Hepatocyte (in vitro differentiated cells): ENCODE measurements around the gene CCNDBP1. TPM values are rescaled to one million over a fixed set of nuclear protein-coding genes. Genes with fewer than 3 reads are reported as not detected.

ENCODE experiments used
- DNase-seq: peaks from one replicate; pipeline ENCODE4 v3.0.0-alpha.2; 2016; ENCODE audit warnings: low spot score
- H2AFZ ChIP-seq: fragments of 200-600 bp; sonication (generic); 2 replicates; pipeline ENCODE4 v1.6.0; 2016; ENCODE audit warnings: antibody characterized with exemption, mild to moderate bottlenecking
- H3K27ac ChIP-seq: fragments of 200-600 bp; sonication (generic); 2 replicates; pipeline ENCODE4 v1.5.1; 2016; ENCODE audit warnings: mild to moderate bottlenecking
- H3K27me3 ChIP-seq: fragments of 200-600 bp; sonication (generic); 2 replicates; pipeline ENCODE4 v1.6.1; 2016
- H3K36me3 ChIP-seq: fragments of 200-600 bp; sonication (generic); replicated peaks from 2 replicates; pipeline ENCODE4 v1.5.1; 2016; ENCODE audit warnings: low read depth; ENCODE audit not compliant: insufficient read depth
- H3K4me1 ChIP-seq: fragments of 200-600 bp; sonication (generic); 2 replicates; pipeline ENCODE4 v1.5.1; 2016; ENCODE audit warnings: mild to moderate bottlenecking, moderate library complexity; ENCODE audit not compliant: insufficient read depth
- H3K4me2 ChIP-seq: fragments of 200-600 bp; sonication (generic); 2 replicates; pipeline ENCODE4 v1.6.0; 2016
- H3K4me3 ChIP-seq: fragments of 200-600 bp; sonication (generic); 2 replicates; pipeline ENCODE4 v1.5.1; 2016; ENCODE audit warnings: mild to moderate bottlenecking
- H3K79me2 ChIP-seq: fragments of 200-600 bp; sonication (generic); 2 replicates; pipeline ENCODE4 v1.6.0; 2017; ENCODE audit warnings: mild to moderate bottlenecking
- H3K9me2 ChIP-seq: fragments of 200-600 bp; sonication (generic); replicated peaks from 2 replicates; pipeline ENCODE4 v1.6.0; 2017; ENCODE audit warnings: mild to moderate bottlenecking; ENCODE audit not compliant: insufficient read depth
- H3K9me3 ChIP-seq: fragments of 200-600 bp; sonication (generic); 2 replicates; pipeline ENCODE4 v1.5.1; 2016; ENCODE audit warnings: low read depth, mild to moderate bottlenecking
- H4K20me1 ChIP-seq: fragments of 200-600 bp; sonication (generic); 2 replicates; pipeline ENCODE4 v1.6.0; 2016; ENCODE audit warnings: mild to moderate bottlenecking; ENCODE audit not compliant: insufficient read depth, poor library complexity, severe bottlenecking
- EZH2 ChIP-seq: fragments of 200-600 bp; sonication (generic); IDR thresholded peaks from 2 replicates; pipeline ENCODE4 v1.6.1; 2016; ENCODE audit warnings: antibody characterized with exemption, mild to moderate bottlenecking, borderline replicate concordance
- EZH2phosphoT487 ChIP-seq: fragments of 200-600 bp; sonication (generic); IDR thresholded peaks from one replicate; pipeline ENCODE4 v1.6.1; 2018; ENCODE audit warnings: antibody characterized with exemption, mild to moderate bottlenecking, low read depth, moderate library complexity; ENCODE audit not compliant: unreplicated experiment, severe bottlenecking
- WGBS: methylation state at CpG from one replicate; pipeline ENCODE4 v1.1.6; 2016; ENCODE audit warnings: low lambda C conversion rate; ENCODE audit errors: missing lambda C conversion rate; 5-methylcytosine and 5-hydroxymethylcytosine counted together
- polyA plus RNA-seq: library from polyadenylated mRNA; unstranded; fragments of >200 nt; fragmentation: Nextera tagmentation; extraction: Ambion mirVana; gene quantifications from 2 replicates; pipeline ENCODE4 v1.2.1, GENCODE V29; 2016
- total RNA-seq: library from RNA; depleted of rRNA; stranded (reverse); fragments of >200 nt; gene quantifications from 2 replicates; pipeline ENCODE4 v1.2.3, GENCODE V29; 2014
- TF ChIP-seq, protein P1 (sequence below): fragments of 200-600 bp; sonication (generic); IDR thresholded peaks from 2 replicates; pipeline ENCODE4 v1.5.1; 2016; ENCODE audit warnings: antibody characterized with exemption, mild to moderate bottlenecking; ENCODE audit not compliant: poor library complexity

Gene CCNDBP1
- total and polyA plus RNA-seq, 2 experiments from 2014 or later = 53.5 to 60.3 TPM

DNA sequence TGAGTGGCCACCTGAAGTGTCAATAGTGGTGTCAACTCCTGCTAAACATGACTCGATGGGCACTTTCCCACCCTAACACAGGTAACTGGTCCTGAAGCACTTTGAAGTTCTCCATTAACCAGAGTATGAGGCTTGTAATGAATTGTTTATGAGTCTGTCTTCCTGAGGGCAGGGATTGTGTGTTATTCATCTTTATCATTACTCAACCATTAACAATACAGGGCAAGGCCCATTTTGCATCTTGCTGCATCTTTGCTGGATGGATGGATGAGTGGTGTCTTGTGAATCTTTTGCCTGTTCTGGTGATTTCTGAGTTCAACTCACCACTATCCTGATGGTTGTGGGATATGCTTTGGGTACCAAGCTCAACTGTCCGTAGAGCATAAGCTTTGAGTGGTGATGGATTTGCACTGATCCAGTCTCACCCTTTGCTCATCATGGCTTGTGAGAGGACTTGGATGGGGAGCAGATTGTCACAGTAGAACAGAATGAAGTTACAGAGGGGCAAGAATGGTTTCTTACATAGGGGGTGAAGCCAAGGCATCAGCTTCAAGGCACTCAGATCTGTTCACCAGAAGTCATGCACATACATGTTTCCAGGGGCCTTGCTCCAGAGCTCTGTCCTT, 57.9 kb downstream of the CCNDBP1 start:
- no peaks in the 10 kb centered on the region for H3K36me3 ChIP-seq
- H3K4me2 ChIP-seq = no peak overlapping the region
- no peak for TF ChIP-seq EZH2phosphoT487
- TF ChIP-seq, protein P1, sequence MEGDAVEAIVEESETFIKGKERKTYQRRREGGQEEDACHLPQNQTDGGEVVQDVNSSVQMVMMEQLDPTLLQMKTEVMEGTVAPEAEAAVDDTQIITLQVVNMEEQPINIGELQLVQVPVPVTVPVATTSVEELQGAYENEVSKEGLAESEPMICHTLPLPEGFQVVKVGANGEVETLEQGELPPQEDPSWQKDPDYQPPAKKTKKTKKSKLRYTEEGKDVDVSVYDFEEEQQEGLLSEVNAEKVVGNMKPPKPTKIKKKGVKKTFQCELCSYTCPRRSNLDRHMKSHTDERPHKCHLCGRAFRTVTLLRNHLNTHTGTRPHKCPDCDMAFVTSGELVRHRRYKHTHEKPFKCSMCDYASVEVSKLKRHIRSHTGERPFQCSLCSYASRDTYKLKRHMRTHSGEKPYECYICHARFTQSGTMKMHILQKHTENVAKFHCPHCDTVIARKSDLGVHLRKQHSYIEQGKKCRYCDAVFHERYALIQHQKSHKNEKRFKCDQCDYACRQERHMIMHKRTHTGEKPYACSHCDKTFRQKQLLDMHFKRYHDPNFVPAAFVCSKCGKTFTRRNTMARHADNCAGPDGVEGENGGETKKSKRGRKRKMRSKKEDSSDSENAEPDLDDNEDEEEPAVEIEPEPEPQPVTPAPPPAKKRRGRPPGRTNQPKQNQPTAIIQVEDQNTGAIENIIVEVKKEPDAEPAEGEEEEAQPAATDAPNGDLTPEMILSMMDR = no peak
- TF ChIP-seq EZH2 = no peak
- no peaks in the 10 kb centered on the region for H3K9me2 ChIP-seq
- H4K20me1 ChIP-seq = no peaks in the 10 kb centered on the region
- no peak overlapping the region for H3K4me3 ChIP-seq
- no peaks in the 10 kb centered on the region for H3K27me3 ChIP-seq
- H3K9me3 ChIP-seq = no peaks in the 10 kb centered on the region
- DNase-seq = no peak
- no peaks in the 10 kb centered on the region for H3K79me2 ChIP-seq
- no peak overlapping the region for H2AFZ ChIP-seq
- no peaks in the 10 kb centered on the region for H3K4me1 ChIP-seq
- no peak overlapping the region for H3K27ac ChIP-seq
- 94% methylated on average over 2 of the region's 2 CpGs for WGBS

DNA sequence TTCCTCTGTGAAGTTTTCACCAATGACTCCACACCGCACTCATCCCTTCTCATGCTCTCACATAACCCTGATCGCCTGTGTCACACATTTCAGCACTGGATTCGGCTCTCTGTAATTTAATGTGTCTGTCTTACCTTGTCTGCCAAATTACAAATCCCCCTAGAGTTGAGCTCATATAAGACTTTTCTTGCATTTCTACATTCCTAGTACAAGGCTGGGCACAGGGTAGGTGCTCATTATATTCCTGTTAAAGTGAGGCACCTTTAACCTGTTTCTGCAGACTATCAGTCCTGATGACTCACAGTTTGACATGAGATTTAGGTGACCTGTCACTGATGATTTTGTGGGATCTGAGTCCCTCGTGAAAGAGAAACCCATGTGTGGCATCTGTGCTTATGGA, 58.9 kb downstream of the CCNDBP1 start:
- TF ChIP-seq, protein P1 = no peak
- TF ChIP-seq EZH2phosphoT487 (no peak), EZH2 (no peak)
- Histone ChIP-seq H3K9me3 (no peaks in the 10 kb centered on the region), H3K4me1 (no peaks in the 10 kb centered on the region), H3K79me2 (no peaks in the 10 kb centered on the region), H3K4me2 (no peak overlapping the region), H3K9me2 (no peaks in the 10 kb centered on the region), H4K20me1 (no peaks in the 10 kb centered on the region), H2AFZ (no peak overlapping the region), H3K36me3 (no peaks in the 10 kb centered on the region), H3K27me3 (no peaks in the 10 kb centered on the region), H3K27ac (no peak overlapping the region), H3K4me3 (no peak overlapping the region)
- 78% methylated on average over 4 of the region's 4 CpGs for WGBS
- DNase-seq = no peak

DNA sequence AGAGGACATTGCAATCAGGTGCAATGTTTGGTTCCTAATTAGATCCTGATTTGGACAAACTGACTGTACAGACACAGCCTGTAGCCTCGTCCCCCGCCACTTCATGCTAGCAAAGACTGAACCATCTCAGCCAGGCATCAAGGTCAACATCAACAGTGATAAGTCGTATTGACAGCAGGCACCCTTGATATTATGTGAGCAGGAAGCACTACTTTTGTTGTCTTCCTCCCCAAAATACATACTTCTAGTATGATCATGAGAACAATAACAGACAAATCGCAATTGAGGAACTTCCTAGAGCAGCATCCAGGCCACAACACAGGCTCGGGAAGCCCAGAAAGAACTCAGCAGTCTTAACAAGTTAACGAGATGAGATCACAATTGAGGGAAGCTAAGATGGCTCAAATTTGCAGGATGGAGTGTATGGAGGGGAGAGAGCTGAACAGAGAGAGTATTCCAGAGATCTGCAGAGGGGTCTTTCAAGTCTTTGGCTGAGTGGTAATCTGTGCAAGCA, 61.1 kb downstream of the CCNDBP1 start:
- no peaks in the 10 kb centered on the region for H4K20me1 ChIP-seq
- H3K9me2 ChIP-seq = no peaks in the 10 kb centered on the region
- no peaks in the 10 kb centered on the region for H3K4me1 ChIP-seq
- TF ChIP-seq EZH2 (no peak), EZH2phosphoT487 (no peak)
- TF ChIP-seq, protein P1 = no peak
- no peak overlapping the region for H3K4me3 ChIP-seq
- 78% methylated on average over 6 of the region's 6 CpGs for WGBS
- no peak overlapping the region for H3K27ac ChIP-seq
- no peaks in the 10 kb centered on the region for H3K79me2 ChIP-seq
- H2AFZ ChIP-seq = no peak overlapping the region
- H3K36me3 ChIP-seq = no peaks in the 10 kb centered on the region
- H3K27me3 ChIP-seq = no peaks in the 10 kb centered on the region
- DNase-seq = no peak
- no peaks in the 10 kb centered on the region for H3K9me3 ChIP-seq
- no peak overlapping the region for H3K4me2 ChIP-seq

Other genes starting within 250 kb of the CCNDBP1 start
- gene UBR1, start 79.4 kb upstream of the CCNDBP1 start, total RNA-seq = 31.0 and 32.5 TPM in 2 replicates
- 11.9 and 14.8 TPM in 2 replicates for gene UBR1, start 79.4 kb upstream of the CCNDBP1 start, polyA plus RNA-seq
- 25.7 and 34.0 TPM in 2 replicates for gene TMEM62, start 51.8 kb upstream of the CCNDBP1 start, total RNA-seq
- gene TMEM62, start 51.8 kb upstream of the CCNDBP1 start, polyA plus RNA-seq = 14.4 and 17.3 TPM in 2 replicates
- gene EPB42, start 35.6 kb downstream of the CCNDBP1 start, total RNA-seq = 0.24 and 1.00 TPM in 2 replicates
- gene EPB42, start 35.6 kb downstream of the CCNDBP1 start, polyA plus RNA-seq = 0.47 and 0.57 TPM in 2 replicates
- gene TGM5, start 81.5 kb downstream of the CCNDBP1 start, total RNA-seq = not detected in 2 replicates
- gene TGM5, start 81.5 kb downstream of the CCNDBP1 start, polyA plus RNA-seq = not detected in 2 replicates
- not detected in 2 replicates for gene TGM7, start 116.9 kb downstream of the CCNDBP1 start, total RNA-seq
- not detected in 2 replicates for gene TGM7, start 116.9 kb downstream of the CCNDBP1 start, polyA plus RNA-seq
- 9.1 and 12.6 TPM in 2 replicates for gene LCMT2, start 145.2 kb downstream of the CCNDBP1 start, total RNA-seq
- gene LCMT2, start 145.2 kb downstream of the CCNDBP1 start, polyA plus RNA-seq = 6.1 and 6.3 TPM in 2 replicates
- gene ZSCAN29, start 185.6 kb downstream of the CCNDBP1 start, total RNA-seq = 29.8 and 30.3 TPM in 2 replicates
- gene ZSCAN29, start 185.6 kb downstream of the CCNDBP1 start, polyA plus RNA-seq = 6.1 and 9.8 TPM in 2 replicates
- gene TUBGCP4, start 185.7 kb downstream of the CCNDBP1 start, total RNA-seq = 12.0 and 13.4 TPM in 2 replicates
- 9.5 and 17.2 TPM in 2 replicates for gene TUBGCP4, start 185.7 kb downstream of the CCNDBP1 start, polyA plus RNA-seq